B cell (primary cell): ENCODE results near the gene SHC4. TPM values are rescaled to one million over a fixed set of nuclear protein-coding genes. Genes with fewer than 3 reads are reported as not detected.

Source experiments
- ATAC-seq: fragments of 200-7000 bp; cut with Tn5 transposase; one replicate; pipeline ENCODE4 v1.10.0; 2021; ENCODE audit warnings: low read depth, mild to moderate bottlenecking, moderate number of reproducible peaks, moderate library complexity
- CTCF ChIA-PET: fragments of 350-600 bp; sonication (Branson Sonifier 250); formaldehyde crosslinking; loops from one replicate; lab custom pipeline; 2021; ENCODE audit warnings: antibody characterized with exemption, inconsistent platforms; lab: Charles Lee
- POLR2A ChIA-PET: fragments of 350-600 bp; sonication (Branson Sonifier 250); formaldehyde crosslinking; loops from one replicate; lab custom pipeline; 2021; ENCODE audit warnings: antibody characterized with exemption; lab: Charles Lee
- DNase-seq: peaks from one replicate; pipeline ENCODE4 v3.0.0; 2013
- H2AFZ ChIP-seq: 2 replicates; pipeline ENCODE4 v1.6.1; 2012; ENCODE audit warnings: mild to moderate bottlenecking, low read depth, low read length; ENCODE audit not compliant: insufficient read depth, poor library complexity, severe bottlenecking
- H3K27ac ChIP-seq, 2 donors: 1 replicate in 1 of 2; 2 replicates in 1 of 2; pipeline ENCODE4 v1.5.1; 2012 to 2013; ENCODE audit warnings: low read length in 2 of 2, mild to moderate bottlenecking in 2 of 2, moderate library complexity in 1 of 2
- H3K27me3 ChIP-seq, 4 experiments: fragments of 200-600 bp in 1 of 4; sonication (generic) in 1 of 4; replicated peaks in 1 of 4; 1 replicate in 2 of 4; 2 replicates in 2 of 4; pipeline versions ENCODE4 v1.6.1 to v1.7.0; 2013 to 2016; ENCODE audit warnings: low read length in 3 of 4, mild to moderate bottlenecking in 2 of 4, mixed read lengths in 1 of 4, moderate library complexity in 1 of 4; ENCODE audit not compliant: insufficient read depth in 4 of 4, control insufficient read depth in 3 of 4; ENCODE audit errors: control extremely low read depth in 1 of 4
- H3K36me3 ChIP-seq, 2 experiments: replicated peaks in 1 of 2; 1 replicate in 1 of 2; 2 replicates in 1 of 2; pipeline versions ENCODE4 v1.6.1 to v1.7.1; 2013; ENCODE audit warnings: low read length in 1 of 2; ENCODE audit not compliant: insufficient read depth in 2 of 2, control insufficient read depth in 1 of 2; ENCODE audit errors: control extremely low read depth in 1 of 2, extremely low read depth in 1 of 2
- H3K4me1 ChIP-seq, 2 donors: fragments of 200-600 bp in 1 of 2; sonication (generic) in 1 of 2; 1 replicate in 1 of 2; 2 replicates in 1 of 2; pipeline versions ENCODE4 v1.5.1 to v1.6.1; 2013 to 2017; ENCODE audit warnings: low read length in 2 of 2; ENCODE audit not compliant: control insufficient read depth in 2 of 2, insufficient read depth in 2 of 2
- H3K4me2 ChIP-seq: replicated peaks from 2 replicates; pipeline ENCODE3; 2012; ENCODE audit warnings: mild to moderate bottlenecking, low read depth, low read length; ENCODE audit not compliant: poor library complexity, severe bottlenecking
- H3K4me3 ChIP-seq, 5 experiments: fragments of 200-600 bp in 1 of 5; sonication (generic) in 1 of 5; 1 replicate in 3 of 5; 2 replicates in 2 of 5; pipeline versions ENCODE4 v1.5.1 to v1.7.0; 2011 to 2016; ENCODE audit warnings: low read length in 4 of 5, mild to moderate bottlenecking in 4 of 5, low read depth in 2 of 5, control low read depth in 1 of 5, moderate library complexity in 1 of 5; ENCODE audit not compliant: insufficient read depth in 1 of 5; ENCODE audit errors: control extremely low read depth in 1 of 5, extremely low read depth in 1 of 5
- H3K79me2 ChIP-seq: fragments of 200-600 bp; sonication (generic); one replicate; pipeline ENCODE4 v1.6.0; 2016; ENCODE audit warnings: low read length; ENCODE audit not compliant: control insufficient read depth, insufficient read depth
- H3K9ac ChIP-seq: fragments of 200-600 bp; sonication (generic); 2 replicates; pipeline ENCODE4 v1.6.1; 2017; ENCODE audit warnings: mild to moderate bottlenecking, low read length, moderate library complexity
- H3K9me3 ChIP-seq, 3 donors: one replicate each; pipeline versions ENCODE4 v1.6.1 to v1.7.1; 2013; ENCODE audit warnings: low read length in 2 of 3; ENCODE audit not compliant: control insufficient read depth in 2 of 3, insufficient read depth in 1 of 3; ENCODE audit errors: control extremely low read depth in 1 of 3
- H4K20me1 ChIP-seq: 2 replicates; pipeline ENCODE4 v1.6.0; 2012; ENCODE audit warnings: mild to moderate bottlenecking, low read length; ENCODE audit not compliant: insufficient read depth, control insufficient read depth, poor library complexity, severe bottlenecking
- H3K27ac Mint-ChIP-seq: one replicate; pipeline ENCODE4 v1.8.0; 2021; ENCODE audit warnings: mixed read lengths
- H3K27me3 Mint-ChIP-seq: one replicate; pipeline ENCODE4 v1.8.0; 2021; ENCODE audit warnings: mixed read lengths
- H3K4me1 Mint-ChIP-seq: one replicate; pipeline ENCODE4 v1.8.0; 2021; ENCODE audit warnings: mixed read lengths
- H3K4me3 Mint-ChIP-seq: one replicate; pipeline ENCODE4 v1.8.0; 2021; ENCODE audit warnings: mixed read lengths
- H3K9me3 Mint-ChIP-seq: one replicate; pipeline ENCODE4 v1.8.0; 2022; ENCODE audit warnings: mixed read lengths; ENCODE audit not compliant: insufficient read depth
- CTCF ChIP-seq: fragments of 200-600 bp; IDR thresholded peaks from one replicate; pipeline ENCODE4 v1.8.0; 2022; ENCODE audit warnings: antibody characterized with exemption, mild to moderate bottlenecking
- EZH2 ChIP-seq: IDR thresholded peaks from 2 replicates; pipeline ENCODE4 v1.6.1; 2012; ENCODE audit warnings: borderline replicate concordance, low read depth, mild to moderate bottlenecking, moderate library complexity, low read length; ENCODE audit not compliant: insufficient read depth, poor library complexity, severe bottlenecking
- WGBS: methylation state at CpG from one replicate; pipeline ENCODE4 v1.1.5; 2013; ENCODE audit warnings: missing lambda C conversion rate; ENCODE audit not compliant: insufficient coverage; 5-methylcytosine and 5-hydroxymethylcytosine counted together
- intact Hi-C: fragments of 100-400 bp; cut with micrococcal nuclease; formaldehyde crosslinking; loops from one replicate; pipeline ENCODE4 v1.10.0; 2022
- polyA plus RNA-seq: library from polyadenylated mRNA; depleted of rRNA; stranded (reverse); fragments of >200 nt; gene quantifications from 2 replicates; pipeline ENCODE4 v1.2.3, GENCODE V29; 2012
- total RNA-seq, 2 donors: library from RNA; stranded (reverse); fragments of 120-200 nt in 1 of 2; gene quantifications; 1 replicate in 1 of 2; 2 replicates in 1 of 2; pipeline versions ENCODE4 v1.2.3 to v1.2.4, GENCODE V29; 2013 to 2022

The SHC4 gene
- total and polyA plus RNA-seq, 2 donors (not counting 1 experiment from before 2014, with no cell fraction given), result 0.04 to 0.69 TPM

- Histone ChIP-seq H3K79me2 (peaks cover 5% of the 10 kb centered on the region), H3K36me3 (no peaks in the 10 kb centered on the region), H3K9ac (no peak overlapping the region), H3K4me2 (no peak overlapping the region), H3K27me3 (no peaks in the 10 kb centered on the region), H3K27ac (no peak overlapping the region), H3K4me1 (peaks cover 0 to 8% of the 10 kb centered on the region in 2 donors), H4K20me1 (no peaks in the 10 kb centered on the region), H3K4me3 (no peak overlapping the region), H2AFZ (no peak overlapping the region), H3K9me3 (no peaks in the 10 kb centered on the region)
- Mint-ChIP-seq H3K27ac (no peak overlapping the region), H3K27me3 (peaks cover 15% of the 10 kb centered on the region), H3K4me3 (no peak overlapping the region), H3K9me3 (no peaks in the 10 kb centered on the region), H3K4me1 (peaks cover 12% of the 10 kb centered on the region)
- DNase-seq (no peak), ATAC-seq (no peak)
- WGBS, result no CpG with 5 or more reads among the region's 2 CpGs
- ChIA-PET CTCF (no interaction called here), POLR2A (no interaction called here)
- intact Hi-C loops, result no loop called here
- TF ChIP-seq EZH2 (no peak), CTCF (no peak)
These were observed 80.0 kb downstream of the SHC4 start for GRCh38 chr15:48883699-48884098.

GRCh38 chr15:48880070-48880634 lies 83.6 kb downstream of the SHC4 start:
- Histone ChIP-seq H3K4me3 (no peak overlapping the region), H3K36me3 (no peaks in the 10 kb centered on the region)

More at GRCh38 chr15:48880070-48880634, 83.6 kb downstream of the SHC4 start:
- no peaks in the 10 kb centered on the region for H3K9me3 ChIP-seq
- no CpG with 5 or more reads among the region's 3 CpGs for WGBS
- ATAC-seq, result no peak
- no peak overlapping the region for H3K27ac Mint-ChIP-seq
- POLR2A ChIA-PET, result no interaction called here
- DNase-seq, result no peak
- H3K9ac ChIP-seq, result no peak overlapping the region
- peaks cover 0 to 12% of the 10 kb centered on the region in 2 donors for H3K4me1 ChIP-seq
- no peak overlapping the region for H3K27ac ChIP-seq
- peaks cover 10% of the 10 kb centered on the region for H3K27me3 Mint-ChIP-seq
- H3K9me3 Mint-ChIP-seq, result no peaks in the 10 kb centered on the region
- intact Hi-C loops, result no loop called here
- no peak for TF ChIP-seq EZH2
- no peak for TF ChIP-seq CTCF
- H3K27me3 ChIP-seq, result peaks cover 0 to 4% (median 0%) of the 10 kb centered on the region in 4 experiments
- CTCF ChIA-PET, result interaction anchor here (0.9 to 1.2 kb wide), 3 partner anchors 79 to 266 kb away, joined by 3 to 4 read pairs (median 4); no protein-coding TSS in a partner anchor
- H4K20me1 ChIP-seq, result no peaks in the 10 kb centered on the region
- peaks cover 25% of the 10 kb centered on the region for H3K4me1 Mint-ChIP-seq
- no peak overlapping the region for H3K4me3 Mint-ChIP-seq
- H3K79me2 ChIP-seq, result peaks cover 12% of the 10 kb centered on the region
- H2AFZ ChIP-seq, result no peak overlapping the region
- no peak overlapping the region for H3K4me2 ChIP-seq
